MV-4-11 (cell line): ENCODE measurements around the gene EIF2B2.
A peak's percentile ranks its signal among the peaks of the same experiment; 100 is the strongest.

Experiments
- DNase-seq: peaks from one replicate; lab custom pipeline; 2025; lab: John Stamatoyannopoulos, UW

EIF2B2 gene

GRCh38 chr14:74974364-74975058 is 28.2 kb upstream of the EIF2B2 start:
- no peak for DNase-seq

DNA sequence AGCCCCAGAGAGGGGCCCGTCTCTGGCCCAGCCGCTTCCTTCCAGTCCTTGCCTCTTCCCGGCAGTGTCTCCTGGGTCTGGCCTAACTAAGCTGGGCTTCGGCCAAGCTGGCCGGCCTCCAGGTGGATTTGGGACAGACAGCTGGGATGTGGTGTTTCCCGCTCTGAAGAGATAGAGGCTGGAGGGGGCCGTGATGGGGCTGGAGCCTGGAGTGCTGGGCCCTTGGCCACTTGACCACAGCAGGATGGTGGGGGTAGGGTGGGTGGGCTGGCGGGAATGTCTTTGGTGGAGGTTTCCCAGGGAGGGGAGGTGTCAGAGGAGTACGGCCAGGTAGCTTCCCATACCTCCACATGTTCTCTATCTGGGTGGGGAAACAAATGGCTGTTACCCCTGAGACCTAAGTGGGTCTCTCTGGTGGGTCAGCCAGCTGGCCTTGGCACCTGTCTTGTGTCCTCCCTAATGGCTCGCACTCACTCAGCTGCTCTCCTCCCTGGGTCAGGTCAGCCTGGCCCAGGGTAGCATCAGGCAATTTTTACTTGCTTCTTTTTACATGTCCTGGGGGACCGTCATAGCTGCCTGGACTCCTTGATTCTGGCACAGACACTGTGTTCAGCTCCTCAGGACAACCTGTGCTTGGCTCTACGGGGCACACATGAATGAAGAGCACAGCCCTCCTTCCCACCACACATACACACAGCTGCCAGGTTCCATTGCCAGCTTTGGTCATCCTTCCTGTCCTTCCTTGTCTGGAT is 27.5 kb upstream of the EIF2B2 start:
- no peak for DNase-seq

- no peak for DNase-seq
Observed at GRCh38 chr14:74976264-74977113, 26.2 kb upstream of the EIF2B2 start.

GRCh38 chr14:74977164-74977900 is 25.4 kb upstream of the EIF2B2 start:
- DNase-seq, result no peak

- DNase-seq, result no peak
Observed at GRCh38 chr14:74977901-74978385, 24.8 kb upstream of the EIF2B2 start.

DNA sequence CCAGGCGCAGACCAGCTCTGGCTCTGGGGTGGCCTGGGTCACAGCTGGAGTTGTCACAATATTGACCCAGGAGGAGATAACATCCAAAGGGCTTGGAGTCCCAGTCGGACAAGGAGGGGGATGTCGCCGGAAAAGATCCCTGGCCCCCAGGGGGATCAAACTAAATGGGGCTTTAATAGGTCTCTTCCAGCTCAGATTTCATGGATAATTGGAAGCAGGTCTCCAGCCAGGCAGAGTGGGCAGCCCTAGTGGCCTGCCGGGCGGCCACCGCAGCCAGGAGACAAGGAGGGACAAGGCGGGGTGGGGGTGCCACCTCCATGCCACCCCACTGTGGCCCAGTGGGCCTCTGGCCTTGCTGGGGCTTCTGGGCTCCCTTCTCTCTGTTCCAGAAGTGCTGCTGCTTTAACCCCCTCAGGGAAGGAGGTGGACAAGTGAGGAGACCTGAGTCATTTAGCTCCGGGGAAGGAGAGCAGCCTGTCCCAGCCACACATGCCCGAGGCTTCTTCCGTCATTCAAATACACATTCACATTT is 24.2 kb upstream of the EIF2B2 start:
- DNase-seq, result no peak

DNA sequence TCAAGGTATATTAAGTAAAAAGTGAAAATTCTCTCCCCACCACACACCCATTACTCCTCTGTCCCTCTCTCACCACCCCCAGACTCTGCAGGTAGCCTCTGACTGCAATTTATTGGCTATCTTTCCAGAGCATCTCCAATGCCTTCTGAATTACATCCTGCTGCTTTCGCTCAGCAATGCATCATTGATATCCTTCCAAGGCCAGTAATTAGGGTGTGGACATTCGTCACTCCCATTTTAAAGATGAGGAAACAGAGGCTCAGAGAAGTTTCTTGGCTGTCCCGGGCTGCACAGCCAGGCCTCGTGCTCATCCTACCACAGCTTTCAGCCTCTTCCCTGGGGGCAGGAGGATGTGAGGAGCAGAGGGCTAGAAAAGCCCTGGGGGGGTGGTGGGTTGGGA is 23.7 kb upstream of the EIF2B2 start:
- DNase-seq, result no peak

- no peak for DNase-seq
Observed at GRCh38 chr14:74979442-74980397, 23.0 kb upstream of the EIF2B2 start.

DNA sequence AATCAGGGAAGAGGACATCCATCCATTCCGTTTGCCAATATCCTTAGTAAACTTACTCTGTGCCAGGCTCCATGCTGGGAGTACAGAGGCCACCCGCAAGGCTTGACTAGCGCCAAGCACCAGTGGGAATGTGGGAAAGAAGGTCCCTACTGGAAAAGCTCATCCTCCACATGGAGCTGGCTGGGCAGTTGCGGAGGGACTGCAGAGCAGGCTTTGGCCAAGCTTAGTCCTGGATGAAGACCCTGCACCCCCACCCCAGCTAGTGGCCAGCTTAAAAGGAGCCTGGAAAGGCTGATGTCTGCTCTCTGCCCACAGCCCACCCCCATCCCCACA is 22.4 kb upstream of the EIF2B2 start:
- DNase-seq, result no peak

- DNase-seq, result peak; percentile 10
Observed at GRCh38 chr14:74980731-74981461, 21.8 kb upstream of the EIF2B2 start.

DNA sequence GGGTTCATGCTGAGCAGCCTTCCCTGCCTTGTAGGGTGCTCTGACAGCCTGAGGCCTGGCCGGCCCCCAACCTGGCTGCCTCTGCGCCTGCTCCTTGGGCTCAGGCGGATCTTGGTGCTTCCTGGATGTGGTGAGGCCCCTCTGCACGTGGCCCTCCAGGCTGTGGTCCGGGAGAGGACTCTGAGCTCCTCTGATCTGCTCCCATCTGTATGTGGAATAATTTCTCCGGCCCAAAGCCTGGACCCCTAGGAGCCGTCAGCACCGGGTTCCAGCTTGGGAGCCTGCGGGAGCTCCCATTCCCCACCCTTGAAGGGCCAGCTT is 21.3 kb upstream of the EIF2B2 start:
- no peak for DNase-seq

- DNase-seq, result no peak
Observed at GRCh38 chr14:74981833-74982232, 20.9 kb upstream of the EIF2B2 start.

- DNase-seq, result no peak
Observed at GRCh38 chr14:74982661-74983060, 20.1 kb upstream of the EIF2B2 start.

- no peak for DNase-seq
Observed at GRCh38 chr14:74983343-74983742, 19.4 kb upstream of the EIF2B2 start.

DNA sequence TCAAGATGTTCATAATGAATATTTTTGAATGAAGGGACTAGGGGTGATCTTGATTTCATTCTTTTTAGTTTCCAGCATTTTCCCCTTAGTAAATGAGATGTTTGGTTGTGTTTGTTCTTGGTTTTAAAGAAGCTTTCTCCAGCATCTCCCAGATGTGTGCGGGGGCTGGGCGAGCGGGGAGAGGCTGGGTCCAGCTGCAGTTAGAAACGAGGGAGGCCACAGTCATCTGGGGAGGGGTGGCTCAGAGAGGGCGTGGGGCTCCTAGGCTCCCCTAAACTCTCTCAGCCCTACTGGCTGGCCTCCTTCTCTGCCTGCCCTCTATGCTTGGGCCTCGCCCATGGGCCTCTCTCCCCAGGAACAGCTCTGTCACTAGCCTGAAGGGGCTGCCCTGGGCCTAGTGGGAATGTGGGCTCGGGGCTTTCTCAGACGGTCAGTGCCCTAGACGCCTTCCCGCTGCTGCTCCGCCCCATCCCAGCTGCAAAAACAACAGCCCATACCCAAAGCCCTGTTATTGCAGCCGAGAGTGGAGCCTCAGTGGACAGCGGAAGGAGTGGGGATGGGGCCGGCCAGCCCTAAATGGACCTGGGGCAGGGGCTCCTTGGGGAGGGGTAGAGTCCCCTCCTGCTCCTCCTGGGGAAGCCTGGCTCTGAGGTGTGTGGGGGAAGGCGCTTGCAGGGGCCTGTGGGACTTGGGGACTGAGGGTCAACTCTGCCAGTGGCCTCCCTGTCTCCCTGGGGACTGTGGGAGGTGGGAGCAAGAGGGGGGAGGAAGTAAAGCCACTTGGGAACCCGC is 18.3 kb upstream of the EIF2B2 start:
- DNase-seq, result no peak

DNA sequence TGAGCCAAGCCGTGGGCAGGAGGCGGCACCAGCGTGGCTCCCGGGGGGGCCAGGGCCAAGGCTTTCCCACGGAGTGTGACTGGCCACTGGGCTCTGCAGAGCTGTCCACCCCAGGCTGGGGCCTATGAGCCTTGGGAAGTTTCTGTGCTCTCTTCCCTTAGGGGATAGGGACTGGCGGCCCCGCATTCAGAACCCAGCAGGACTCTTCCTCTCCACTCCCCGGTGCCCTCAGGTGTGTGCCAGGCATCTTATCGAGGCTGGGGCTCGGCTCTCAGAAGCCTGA is 17.8 kb upstream of the EIF2B2 start:
- no peak for DNase-seq

- no peak for DNase-seq
Observed at GRCh38 chr14:74985806-74986205, 16.9 kb upstream of the EIF2B2 start.

- no peak for DNase-seq
Observed at GRCh38 chr14:74988131-74988530, 14.6 kb upstream of the EIF2B2 start.

- DNase-seq, result no peak
Observed at GRCh38 chr14:74988993-74989392, 13.7 kb upstream of the EIF2B2 start.
